Superior temporal gyrus (tissue), 1 donor: ENCODE results near the gene RGS8.

ENCODE experiments used
- DNase-seq: peaks from one replicate; pipeline ENCODE4 v3.0.0-alpha.2; 2016; ENCODE audit errors: extremely low spot score

The RGS8 gene

DNA sequence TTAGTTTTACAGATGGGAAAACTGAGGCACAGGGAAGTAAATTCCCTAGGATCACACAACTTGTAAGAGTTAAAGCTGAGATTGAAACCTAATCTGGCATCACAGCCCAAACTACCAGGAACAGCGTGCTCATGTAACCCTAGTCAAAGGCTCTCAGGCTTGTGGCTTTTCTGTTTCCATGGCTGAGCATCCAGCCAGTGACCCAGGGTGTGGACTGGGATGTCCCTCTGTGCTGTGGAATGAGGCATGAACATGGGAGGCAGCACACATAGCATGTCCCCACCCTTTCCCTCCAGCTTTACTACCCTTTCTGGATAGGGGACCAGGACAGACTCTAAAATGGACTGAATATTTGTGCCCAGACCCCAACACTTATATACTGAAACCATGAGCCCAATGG lies 45.1 kb downstream of the RGS8 start:
- no peak for DNase-seq

DNA sequence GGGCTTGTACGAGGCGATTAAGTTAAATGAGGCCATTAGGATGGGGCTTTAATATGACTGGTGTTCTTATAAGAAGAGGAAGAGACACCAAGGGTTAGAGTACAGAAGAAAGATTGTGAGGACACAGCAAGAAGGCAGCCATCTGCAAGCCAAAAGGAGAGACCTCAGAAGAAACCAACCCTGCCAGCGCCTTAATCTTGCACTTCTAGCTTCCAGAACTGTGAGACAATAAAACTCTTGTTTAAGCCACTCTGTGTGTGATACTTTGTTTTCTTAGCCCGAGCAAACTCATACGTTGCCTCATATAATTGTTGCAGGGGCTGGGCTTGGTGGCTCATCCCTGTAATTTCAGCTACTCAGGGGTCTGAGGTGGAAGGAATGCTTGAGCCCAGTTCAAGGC lies 46.6 kb downstream of the RGS8 start:
- no peak for DNase-seq

DNA sequence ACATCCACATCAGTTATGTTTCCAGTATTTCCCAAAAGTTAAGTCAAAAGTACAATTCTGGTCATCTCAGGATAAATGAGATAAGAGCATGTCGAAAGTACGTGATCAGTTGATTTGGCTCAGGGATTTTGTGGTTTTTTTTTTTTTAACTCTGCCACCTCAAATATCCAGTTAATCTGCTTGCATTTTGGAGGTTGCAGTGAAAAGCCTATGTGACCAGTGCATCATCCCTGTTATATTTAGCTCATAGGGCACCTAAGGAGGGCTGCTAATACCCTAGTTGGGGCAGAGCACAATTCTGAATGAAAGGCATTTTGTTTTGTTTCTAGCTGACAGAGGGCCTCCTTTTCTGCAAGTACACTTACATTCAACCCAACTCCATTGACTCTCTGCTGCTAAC lies 48.5 kb downstream of the RGS8 start:
- no peak for DNase-seq
